H9 (cell line): ENCODE data around the gene DLG1. TPM values are rescaled to one million over a fixed set of nuclear protein-coding genes. Genes with fewer than 3 reads are reported as not detected.

Experiments used
- DNase-seq: peaks from one replicate; pipeline ENCODE4 v3.0.0-alpha.2; 2017
- H2AFZ ChIP-seq: one replicate; pipeline ENCODE4 v1.6.1; 2013; ENCODE audit warnings: mild to moderate bottlenecking, low read length, control low read depth, moderate library complexity
- H2AK5ac ChIP-seq: 2 replicates; pipeline ENCODE4 v1.6.1; 2013; ENCODE audit warnings: low read length, control low read depth, mixed read lengths; ENCODE audit not compliant: insufficient read length
- H2BK120ac ChIP-seq: one replicate; pipeline ENCODE4 v1.6.1; 2013; ENCODE audit warnings: low read depth, mild to moderate bottlenecking, low read length, control low read depth, inconsistent platforms; ENCODE audit not compliant: poor library complexity, severe bottlenecking
- H2BK12ac ChIP-seq: 2 replicates; pipeline ENCODE4 v1.6.1; 2013; ENCODE audit warnings: low read length, control low read depth, mixed read lengths, low read depth; ENCODE audit not compliant: insufficient read length
- H2BK15ac ChIP-seq: 2 replicates; pipeline ENCODE4 v1.6.1; 2013; ENCODE audit warnings: low read depth, low read length, control low read depth
- H2BK20ac ChIP-seq: one replicate; pipeline ENCODE4 v1.6.1; 2013; ENCODE audit warnings: low read depth, mild to moderate bottlenecking, low read length, control low read depth, inconsistent platforms; ENCODE audit not compliant: poor library complexity, severe bottlenecking
- H2BK5ac ChIP-seq: 2 replicates; pipeline ENCODE4 v1.6.1; 2013; ENCODE audit warnings: low read length, control low read depth, mixed read lengths; ENCODE audit not compliant: insufficient read length
- H3K14ac ChIP-seq: 2 replicates; pipeline ENCODE4 v1.6.1; 2013; ENCODE audit warnings: low read length, control low read depth; ENCODE audit not compliant: insufficient read depth
- H3K18ac ChIP-seq: 2 replicates; pipeline ENCODE4 v1.6.1; 2013; ENCODE audit warnings: low read depth, mild to moderate bottlenecking, mixed read lengths, low read length, control low read depth; ENCODE audit not compliant: insufficient read length
- H3K23ac ChIP-seq: 2 replicates; pipeline ENCODE4 v1.6.1; 2013; ENCODE audit warnings: low read length, control low read depth, mixed read lengths, low read depth; ENCODE audit not compliant: insufficient read length
- H3K23me2 ChIP-seq: 2 replicates; pipeline ENCODE4 v1.6.1; 2013; ENCODE audit warnings: low read depth, mild to moderate bottlenecking, mixed read lengths, low read length, control low read depth; ENCODE audit not compliant: insufficient read length, poor library complexity, severe bottlenecking
- H3K27ac ChIP-seq: 2 replicates; pipeline ENCODE4 v1.5.1; 2013; ENCODE audit warnings: low read length, control low read depth, mixed read lengths, low read depth; ENCODE audit not compliant: insufficient read length
- H3K27me3 ChIP-seq: 2 replicates; pipeline ENCODE4 v1.6.1; 2013; ENCODE audit warnings: low read length, control low read depth, inconsistent platforms; ENCODE audit not compliant: insufficient read depth
- H3K4ac ChIP-seq: 2 replicates; pipeline ENCODE4 v1.6.1; 2013; ENCODE audit warnings: low read depth, mild to moderate bottlenecking, control low read depth, inconsistent platforms, low read length, moderate library complexity
- H3K4me1 ChIP-seq: 2 replicates; pipeline ENCODE4 v1.6.1; 2013; ENCODE audit warnings: low read length, control low read depth, inconsistent platforms; ENCODE audit not compliant: insufficient read depth
- H3K4me2 ChIP-seq: 2 replicates; pipeline ENCODE4 v1.6.1; 2013; ENCODE audit warnings: low read length, control low read depth, mixed read lengths; ENCODE audit not compliant: insufficient read length, insufficient read depth
- H3K56ac ChIP-seq: 2 replicates; pipeline ENCODE4 v1.6.1; 2013; ENCODE audit warnings: low read depth, mild to moderate bottlenecking, mixed read lengths, low read length, control low read depth; ENCODE audit not compliant: insufficient read length
- H3K79me1 ChIP-seq: 2 replicates; pipeline ENCODE4 v1.6.1; 2013; ENCODE audit warnings: low read depth, mild to moderate bottlenecking, moderate library complexity, low read length, control low read depth, inconsistent platforms; ENCODE audit not compliant: insufficient read depth, poor library complexity, severe bottlenecking
- H3K79me2 ChIP-seq: 2 replicates; pipeline ENCODE4 v1.6.1; 2013; ENCODE audit warnings: low read length, control low read depth, inconsistent platforms; ENCODE audit not compliant: insufficient read depth
- H3K9ac ChIP-seq: 2 replicates; pipeline ENCODE4 v1.6.1; 2013; ENCODE audit warnings: low read length, control low read depth, mixed read lengths; ENCODE audit not compliant: insufficient read length; ENCODE audit errors: extremely low read depth
- H3K9me3 ChIP-seq: one replicate; pipeline ENCODE4 v1.6.1; 2013; ENCODE audit warnings: low read depth, low read length, inconsistent platforms; ENCODE audit not compliant: control insufficient read depth
- H3T11ph ChIP-seq: one replicate; pipeline ENCODE4 v1.6.1; 2013; ENCODE audit warnings: mild to moderate bottlenecking, low read length, control low read depth, inconsistent platforms
- H4K20me1 ChIP-seq: one replicate; pipeline ENCODE4 v1.6.1; 2013; ENCODE audit not compliant: control insufficient read depth, insufficient read length, insufficient read depth
- H4K5ac ChIP-seq: 2 replicates; pipeline ENCODE4 v1.6.1; 2013; ENCODE audit warnings: low read depth, mild to moderate bottlenecking, mixed read lengths, low read length, control low read depth; ENCODE audit not compliant: insufficient read length
- H4K8ac ChIP-seq: replicated peaks from 2 replicates; pipeline ENCODE4 v1.6.1; 2013; ENCODE audit warnings: low read length, control low read depth, mixed read lengths, low read depth; ENCODE audit not compliant: insufficient read length
- H4K91ac ChIP-seq: 2 replicates; pipeline ENCODE4 v1.6.1; 2013; ENCODE audit warnings: low read depth, mild to moderate bottlenecking, moderate library complexity, mixed read lengths, low read length, control low read depth; ENCODE audit not compliant: insufficient read length
- H3K27ac Mint-ChIP-seq, 3 experiments: 2 replicates in 2 of 3; 3 replicates in 1 of 3; pipeline ENCODE4 v1.8.0; 2020 to 2021; ENCODE audit warnings: mixed read lengths in 3 of 3, mild to moderate bottlenecking in 1 of 3, moderate library complexity in 1 of 3
- H3K27me3 Mint-ChIP-seq: 2 replicates; pipeline ENCODE4 v1.8.0; 2021; ENCODE audit warnings: low read depth, mild to moderate bottlenecking, moderate library complexity, mixed read lengths
- H3K36me3 Mint-ChIP-seq, 3 experiments: 2 replicates in 2 of 3; 3 replicates in 1 of 3; pipeline ENCODE4 v1.8.0; 2020 to 2021; ENCODE audit warnings: low read depth in 3 of 3, mixed read lengths in 3 of 3; ENCODE audit not compliant: insufficient read depth in 1 of 3
- H3K4me1 Mint-ChIP-seq, 2 experiments: 2 replicates each; pipeline ENCODE4 v1.8.0; 2020; ENCODE audit warnings: mixed read lengths in 2 of 2
- H3K4me3 Mint-ChIP-seq, 2 experiments: 2 replicates in 1 of 2; 3 replicates in 1 of 2; pipeline ENCODE4 v1.8.0; 2020 to 2021; ENCODE audit warnings: mild to moderate bottlenecking in 2 of 2, mixed read lengths in 2 of 2, moderate library complexity in 1 of 2
- H3K9me3 Mint-ChIP-seq, 2 experiments: 2 replicates in 1 of 2; 3 replicates in 1 of 2; pipeline ENCODE4 v1.8.0; 2020; ENCODE audit warnings: mild to moderate bottlenecking in 2 of 2, mixed read lengths in 2 of 2, moderate library complexity in 1 of 2
- WGBS: extraction: QIAGEN DNeasy Blood & Tissue Kit; methylation state at CpG from one replicate; pipeline ENCODE4 v1.1.7; 2013; ENCODE audit warnings: missing lambda C conversion rate, low lambda C conversion rate, mixed read lengths; ENCODE audit not compliant: insufficient read length; ENCODE audit errors: extremely low coverage; 5-methylcytosine and 5-hydroxymethylcytosine counted together
- total RNA-seq: library from RNA; stranded (reverse); gene quantifications from 2 replicates; pipeline ENCODE4 v1.2.1, GENCODE V29; 2021
- TF ChIP-seq, protein P1 (sequence below): fragments of 200-600 bp; sonication (generic); conservative IDR thresholded peaks from 3 replicates; pipeline ENCODE4 v1.8.0; 2021; ENCODE audit warnings: antibody characterized with exemption, mild to moderate bottlenecking

DLG1 gene
- total RNA-seq, 1 experiment from 2014 or later, result 84.1 TPM

DNA sequence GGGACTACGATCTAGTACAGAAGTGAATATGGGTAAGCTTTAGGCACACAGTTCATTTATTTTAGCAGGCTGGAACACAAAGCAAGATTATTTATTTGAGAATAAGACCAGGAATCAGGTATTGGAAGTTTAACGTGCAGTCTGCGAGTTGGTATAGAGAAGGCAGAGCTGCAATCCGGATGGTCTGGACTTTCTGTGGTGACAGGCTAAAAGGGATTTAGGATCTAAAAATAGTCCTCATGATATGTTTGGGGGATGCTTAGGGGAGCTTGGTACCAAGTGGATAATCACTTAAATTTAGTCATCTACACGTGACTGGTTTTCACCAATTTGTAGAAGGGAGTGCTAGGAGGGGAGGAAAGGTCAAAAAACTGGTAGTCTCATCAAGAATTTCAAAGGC is 119.4 kb downstream of the DLG1 start:
- H2AFZ ChIP-seq, result no peak overlapping the region
- H3K79me1 ChIP-seq, result no peaks in the 10 kb centered on the region
- no peaks in the 10 kb centered on the region for H3K27me3 Mint-ChIP-seq
- H3K79me2 ChIP-seq, result no peaks in the 10 kb centered on the region
- H2BK120ac ChIP-seq, result no peak overlapping the region
- no peaks in the 10 kb centered on the region for H3K27me3 ChIP-seq
- no peak overlapping the region for H4K5ac ChIP-seq
- H2BK5ac ChIP-seq, result no peak overlapping the region
- H3K4me3 Mint-ChIP-seq, result no peak overlapping the region
- H4K91ac ChIP-seq, result no peak overlapping the region
- no peak overlapping the region for H2BK15ac ChIP-seq
- TF ChIP-seq, protein P1, sequence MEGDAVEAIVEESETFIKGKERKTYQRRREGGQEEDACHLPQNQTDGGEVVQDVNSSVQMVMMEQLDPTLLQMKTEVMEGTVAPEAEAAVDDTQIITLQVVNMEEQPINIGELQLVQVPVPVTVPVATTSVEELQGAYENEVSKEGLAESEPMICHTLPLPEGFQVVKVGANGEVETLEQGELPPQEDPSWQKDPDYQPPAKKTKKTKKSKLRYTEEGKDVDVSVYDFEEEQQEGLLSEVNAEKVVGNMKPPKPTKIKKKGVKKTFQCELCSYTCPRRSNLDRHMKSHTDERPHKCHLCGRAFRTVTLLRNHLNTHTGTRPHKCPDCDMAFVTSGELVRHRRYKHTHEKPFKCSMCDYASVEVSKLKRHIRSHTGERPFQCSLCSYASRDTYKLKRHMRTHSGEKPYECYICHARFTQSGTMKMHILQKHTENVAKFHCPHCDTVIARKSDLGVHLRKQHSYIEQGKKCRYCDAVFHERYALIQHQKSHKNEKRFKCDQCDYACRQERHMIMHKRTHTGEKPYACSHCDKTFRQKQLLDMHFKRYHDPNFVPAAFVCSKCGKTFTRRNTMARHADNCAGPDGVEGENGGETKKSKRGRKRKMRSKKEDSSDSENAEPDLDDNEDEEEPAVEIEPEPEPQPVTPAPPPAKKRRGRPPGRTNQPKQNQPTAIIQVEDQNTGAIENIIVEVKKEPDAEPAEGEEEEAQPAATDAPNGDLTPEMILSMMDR, result no peak
- no peak overlapping the region for H3T11ph ChIP-seq
- H3K56ac ChIP-seq, result no peak overlapping the region
- no CpG with 5 or more reads among the region's 5 CpGs for WGBS
- H3K27ac ChIP-seq, result no peak overlapping the region
- H3K14ac ChIP-seq, result no peak overlapping the region
- H3K23me2 ChIP-seq, result no peaks in the 10 kb centered on the region
- no peak overlapping the region for H3K23ac ChIP-seq
- H4K20me1 ChIP-seq, result no peaks in the 10 kb centered on the region
- no peaks in the 10 kb centered on the region for H3K36me3 Mint-ChIP-seq
- H2BK20ac ChIP-seq, result no peak overlapping the region
- no peak overlapping the region for H3K4ac ChIP-seq
- H4K8ac ChIP-seq, result no peak overlapping the region
- peaks cover 24 to 29% of the 10 kb centered on the region in 2 experiments for H3K4me1 Mint-ChIP-seq
- no peak overlapping the region for H3K4me2 ChIP-seq
- H3K9me3 Mint-ChIP-seq, result no peaks in the 10 kb centered on the region
- peak overlapping the region in 1 of 3 experiments; percentile 0; a peak in 1 of 7 replicates for H3K27ac Mint-ChIP-seq
- no peak overlapping the region for H2AK5ac ChIP-seq
- no peaks in the 10 kb centered on the region; the same call in 1 of the 2 replicates for H3K4me1 ChIP-seq
- H3K9ac ChIP-seq, result no peak overlapping the region
- no peak for DNase-seq
- H3K9me3 ChIP-seq, result no peaks in the 10 kb centered on the region
- no peak overlapping the region for H2BK12ac ChIP-seq
- H3K18ac ChIP-seq, result no peak overlapping the region
